GM12878 (cell line): ENCODE data around the gene NMD3. TPM values are rescaled to one million over a fixed set of nuclear protein-coding genes. Genes with fewer than 3 reads are reported as not detected.

ENCODE experiments used
- ATAC-seq: fragments of 200-7000 bp; cut with Tn5 transposase; 3 replicates; pipeline ENCODE4 v1.9.1; 2020; ENCODE audit warnings: mild to moderate bottlenecking, moderate library complexity
- BruUV-seq: library from RNA; stranded (reverse); fragments of 400-500 nt; replicated peaks from 2 replicates; lab custom pipeline; 2021; lab: Mats Ljungman, UMichigan
- CTCF ChIA-PET: fragments of 300-600 bp; sonication (Branson Sonifier 250); formaldehyde crosslinking; extraction: SDS; loops from one replicate; lab custom pipeline; 2021; ENCODE audit warnings: inconsistent platforms; lab: Yijun Ruan, JAX
- POLR2A ChIA-PET: fragments of 350-600 bp; formaldehyde crosslinking; extraction: SDS; loops from one replicate; lab custom pipeline; 2021; ENCODE audit warnings: inconsistent platforms; lab: Charles Lee
- RAD21 ChIA-PET: fragments of 300-600 bp; sonication (Branson Sonifier 250); formaldehyde crosslinking; loops from one replicate; lab custom pipeline; 2023; ENCODE audit warnings: antibody characterized with exemption; ENCODE audit not compliant: unreplicated experiment; lab: Charles Lee
- SMC1A ChIA-PET: fragments of 300-600 bp; sonication (Branson Sonifier 250); formaldehyde crosslinking; loops from one replicate; lab custom pipeline; 2023; ENCODE audit not compliant: unreplicated experiment, uncharacterized antibody; lab: Charles Lee
- DNase-seq: peaks from one replicate; pipeline ENCODE4 v3.0.0-alpha.2; 2011; ENCODE audit warnings: low read depth, low spot score
- FAIRE-seq: peaks from 3 replicates; lab custom pipeline; 2011; peaks lifted over from hg19 to GRCh38; lab: Jason Lieb, UNC
- H2AFZ ChIP-seq: 2 replicates; pipeline ENCODE4 v1.6.0; 2011; ENCODE audit warnings: low read depth, low read length, control low read depth; ENCODE audit not compliant: control insufficient read depth
- H3K27ac ChIP-seq: 2 replicates; pipeline ENCODE4 v1.5.1; 2011; ENCODE audit warnings: control low read depth; ENCODE audit not compliant: control insufficient read depth, insufficient read depth
- H3K27me3 ChIP-seq, 2 experiments: replicated peaks in 1 of 2; 2 replicates each; pipeline versions ENCODE4 v1.6.0 to v1.6.1; 2011; ENCODE audit warnings: low read length in 1 of 2; ENCODE audit not compliant: control insufficient read depth in 2 of 2, insufficient read depth in 2 of 2
- H3K36me3 ChIP-seq, 2 experiments: 2 replicates each; pipeline ENCODE4 v1.5.1; 2011; ENCODE audit warnings: low read length in 1 of 2; ENCODE audit not compliant: control insufficient read depth in 2 of 2, insufficient read depth in 2 of 2
- H3K4me1 ChIP-seq: 2 replicates; pipeline ENCODE4 v1.6.1; 2011; ENCODE audit warnings: mild to moderate bottlenecking, low read length, moderate library complexity, mixed read lengths; ENCODE audit not compliant: control insufficient read depth, insufficient read depth
- H3K4me2 ChIP-seq: 2 replicates; pipeline ENCODE4 v1.6.0; 2011; ENCODE audit warnings: control low read depth; ENCODE audit not compliant: control insufficient read depth, insufficient read depth
- H3K4me3 ChIP-seq: fragments of 200-600 bp; sonication (generic); 2 replicates; pipeline ENCODE4 v1.5.1; 2016
- H3K79me2 ChIP-seq: 2 replicates; pipeline ENCODE4 v1.6.0; 2011; ENCODE audit warnings: low read length; ENCODE audit not compliant: control insufficient read depth, insufficient read depth
- H3K9ac ChIP-seq: 2 replicates; pipeline ENCODE4 v1.8.0; 2011; ENCODE audit warnings: low read length, control low read depth, mixed read lengths; ENCODE audit not compliant: control insufficient read depth, insufficient read depth
- H3K9me3 ChIP-seq: replicated peaks from 3 replicates; pipeline ENCODE4 v1.5.1; 2011; ENCODE audit warnings: mild to moderate bottlenecking, low read length; ENCODE audit not compliant: control insufficient read depth, insufficient read depth
- H4K20me1 ChIP-seq: 2 replicates; pipeline ENCODE4 v1.6.0; 2011; ENCODE audit not compliant: control insufficient read depth, insufficient read depth
- CEBPB ChIP-seq, 2 experiments: fragments of 150-350 bp in 1 of 2; IDR thresholded peaks; 2 replicates each; pipeline ENCODE4 v1.6.1; 2012 to 2014; ENCODE audit warnings: low read depth in 2 of 2, low read length in 2 of 2, borderline replicate concordance in 1 of 2, inconsistent platforms in 1 of 2
- JUND ChIP-seq: IDR thresholded peaks from 2 replicates; pipeline ENCODE4 v1.6.1; 2012; ENCODE audit warnings: low read depth, mild to moderate bottlenecking, low read length, improper control_type of control experiment, moderate library complexity
- NFYB ChIP-seq: IDR thresholded peaks from 2 replicates; pipeline ENCODE4 v1.6.1; 2011; ENCODE audit warnings: low read depth, mild to moderate bottlenecking, low read length, improper control_type of control experiment, moderate library complexity; ENCODE audit not compliant: insufficient read depth
- RAD51 ChIP-seq: fragments of 450-650 bp; IDR thresholded peaks from 2 replicates; pipeline ENCODE4 v1.6.1; 2016; ENCODE audit warnings: moderate library complexity, mild to moderate bottlenecking, inconsistent platforms
- SIX5 ChIP-seq: IDR thresholded peaks from 2 replicates; pipeline ENCODE4 v1.6.1; 2011; ENCODE audit warnings: mild to moderate bottlenecking, low read depth, low read length, moderate library complexity; ENCODE audit not compliant: severe bottlenecking
- WGBS: methylation state at CpG from one replicate; pipeline ENCODE4 v1.1.6; 2016; ENCODE audit warnings: low lambda C conversion rate; ENCODE audit not compliant: insufficient replicate concordance, insufficient coverage; ENCODE audit errors: missing lambda C conversion rate; 5-methylcytosine and 5-hydroxymethylcytosine counted together
- in situ Hi-C: fragments of 300-500 bp; cut with MboI; formaldehyde crosslinking; loops from 9 replicates; pipeline ENCODE4 v1.14.3; 2018; ENCODE audit warnings: mixed read lengths
- intact Hi-C: fragments of 100-400 bp; cut with micrococcal nuclease; formaldehyde crosslinking; loops from one replicate; pipeline ENCODE4 v1.14.2; 2022; ENCODE audit not compliant: unreplicated experiment
- polyA plus RNA-seq, 11 experiments: library from polyadenylated mRNA; depleted of rRNA in 4 of 11; unstranded in 6 of 11; stranded (reverse) in 5 of 11; fragments of >200 nt; fragmentation: Nextera tagmentation in 4 of 11; fragmentation: Illumina TruSeq in 1 of 11; extraction: Ambion mirVana in 4 of 11; extraction: Trizol in 1 of 11; gene quantifications; 1 replicate in 1 of 11; 2 replicates in 10 of 11; pipeline versions ENCODE4 v1.2.1 to v1.2.3, GENCODE V29; 2011 to 2016; ENCODE audit warnings: inconsistent platforms in 2 of 11, missing spikeins in 2 of 11, low read depth in 1 of 11
- total RNA-seq, 4 experiments: library from RNA; depleted of rRNA in 3 of 4; stranded (reverse); fragments of >200 nt in 3 of 4; fragmentation: Illumina TruSeq in 1 of 4; extraction: Trizol in 1 of 4; gene quantifications; 2 replicates each; pipeline versions ENCODE4 v1.2.1 to v1.2.3, GENCODE V29; 2013 to 2021
- TF ChIP-seq, protein P1 (sequence below): fragments of 150-350 bp; IDR thresholded peaks from 2 replicates; pipeline ENCODE4 v1.6.1; 2016; ENCODE audit warnings: low read depth, low read length
- TF ChIP-seq, protein P2 (sequence below): fragments of 450-650 bp; IDR thresholded peaks from 2 replicates; pipeline ENCODE4 v1.6.1; 2016; ENCODE audit warnings: mild to moderate bottlenecking, moderate library complexity, borderline replicate concordance

Gene NMD3
- total and polyA plus RNA-seq, 10 of the 15 experiments (the other 5 are each of a cell fraction or from before 2014, with no cell fraction given): 34.2 to 66.8 (median 55.7) TPM

DNA sequence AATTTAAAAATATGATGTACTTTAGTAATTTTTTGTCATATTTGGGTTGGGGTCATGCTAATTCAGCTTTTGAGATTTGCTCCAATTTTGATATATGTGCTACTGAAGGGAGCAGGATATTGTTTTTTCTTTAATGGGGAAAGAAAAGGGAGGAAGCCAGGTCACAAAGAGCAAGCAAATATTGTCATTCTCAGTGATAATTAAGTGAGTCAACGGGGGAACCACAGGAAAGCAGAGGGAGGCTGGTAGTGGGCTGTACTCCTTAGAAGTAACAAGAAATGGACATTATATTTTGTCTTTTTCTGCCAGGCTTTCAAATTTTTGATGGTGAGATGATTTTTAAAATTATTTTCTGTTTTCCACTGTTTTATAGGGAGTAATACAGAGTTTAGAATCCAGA lies 45.6 kb upstream of the NMD3 start:
- no peak overlapping the region for H2AFZ ChIP-seq
- H3K36me3 ChIP-seq: no peaks in the 10 kb centered on the region
- FAIRE-seq (no peak), ATAC-seq (no peak), DNase-seq (no peak)
- no peak overlapping the region for H3K4me3 ChIP-seq
- no peak overlapping the region for H3K9ac ChIP-seq
- ChIA-PET CTCF (no interaction called here), POLR2A (no interaction called here), RAD21 (no interaction called here), SMC1A (no interaction called here)
- H3K4me1 ChIP-seq: no peaks in the 10 kb centered on the region
- 0% methylated on average over 1 of the region's 1 CpG for WGBS
- H3K79me2 ChIP-seq: no peaks in the 10 kb centered on the region
- BruUV-seq: no TSS peak
- no peak overlapping the region for H3K27ac ChIP-seq
- H4K20me1 ChIP-seq: no peaks in the 10 kb centered on the region
- intact Hi-C loops: no loop called here
- TF ChIP-seq SIX5 (no peak), JUND (no peak), NFYB (no peak), RAD51 (no peak), CEBPB (IDR thresholded peaks at IDR 0.05; ENCODE audit: borderline replicate concordance in 1 of 2, low read depth in 2 of 2, low read length in 2 of 2) (no peak)
- TF ChIP-seq, protein P1, sequence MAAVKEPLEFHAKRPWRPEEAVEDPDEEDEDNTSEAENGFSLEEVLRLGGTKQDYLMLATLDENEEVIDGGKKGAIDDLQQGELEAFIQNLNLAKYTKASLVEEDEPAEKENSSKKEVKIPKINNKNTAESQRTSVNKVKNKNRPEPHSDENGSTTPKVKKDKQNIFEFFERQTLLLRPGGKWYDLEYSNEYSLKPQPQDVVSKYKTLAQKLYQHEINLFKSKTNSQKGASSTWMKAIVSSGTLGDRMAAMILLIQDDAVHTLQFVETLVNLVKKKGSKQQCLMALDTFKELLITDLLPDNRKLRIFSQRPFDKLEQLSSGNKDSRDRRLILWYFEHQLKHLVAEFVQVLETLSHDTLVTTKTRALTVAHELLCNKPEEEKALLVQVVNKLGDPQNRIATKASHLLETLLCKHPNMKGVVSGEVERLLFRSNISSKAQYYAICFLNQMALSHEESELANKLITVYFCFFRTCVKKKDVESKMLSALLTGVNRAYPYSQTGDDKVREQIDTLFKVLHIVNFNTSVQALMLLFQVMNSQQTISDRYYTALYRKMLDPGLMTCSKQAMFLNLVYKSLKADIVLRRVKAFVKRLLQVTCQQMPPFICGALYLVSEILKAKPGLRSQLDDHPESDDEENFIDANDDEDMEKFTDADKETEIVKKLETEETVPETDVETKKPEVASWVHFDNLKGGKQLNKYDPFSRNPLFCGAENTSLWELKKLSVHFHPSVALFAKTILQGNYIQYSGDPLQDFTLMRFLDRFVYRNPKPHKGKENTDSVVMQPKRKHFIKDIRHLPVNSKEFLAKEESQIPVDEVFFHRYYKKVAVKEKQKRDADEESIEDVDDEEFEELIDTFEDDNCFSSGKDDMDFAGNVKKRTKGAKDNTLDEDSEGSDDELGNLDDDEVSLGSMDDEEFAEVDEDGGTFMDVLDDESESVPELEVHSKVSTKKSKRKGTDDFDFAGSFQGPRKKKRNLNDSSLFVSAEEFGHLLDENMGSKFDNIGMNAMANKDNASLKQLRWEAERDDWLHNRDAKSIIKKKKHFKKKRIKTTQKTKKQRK: no peak
- TF ChIP-seq, protein P2, sequence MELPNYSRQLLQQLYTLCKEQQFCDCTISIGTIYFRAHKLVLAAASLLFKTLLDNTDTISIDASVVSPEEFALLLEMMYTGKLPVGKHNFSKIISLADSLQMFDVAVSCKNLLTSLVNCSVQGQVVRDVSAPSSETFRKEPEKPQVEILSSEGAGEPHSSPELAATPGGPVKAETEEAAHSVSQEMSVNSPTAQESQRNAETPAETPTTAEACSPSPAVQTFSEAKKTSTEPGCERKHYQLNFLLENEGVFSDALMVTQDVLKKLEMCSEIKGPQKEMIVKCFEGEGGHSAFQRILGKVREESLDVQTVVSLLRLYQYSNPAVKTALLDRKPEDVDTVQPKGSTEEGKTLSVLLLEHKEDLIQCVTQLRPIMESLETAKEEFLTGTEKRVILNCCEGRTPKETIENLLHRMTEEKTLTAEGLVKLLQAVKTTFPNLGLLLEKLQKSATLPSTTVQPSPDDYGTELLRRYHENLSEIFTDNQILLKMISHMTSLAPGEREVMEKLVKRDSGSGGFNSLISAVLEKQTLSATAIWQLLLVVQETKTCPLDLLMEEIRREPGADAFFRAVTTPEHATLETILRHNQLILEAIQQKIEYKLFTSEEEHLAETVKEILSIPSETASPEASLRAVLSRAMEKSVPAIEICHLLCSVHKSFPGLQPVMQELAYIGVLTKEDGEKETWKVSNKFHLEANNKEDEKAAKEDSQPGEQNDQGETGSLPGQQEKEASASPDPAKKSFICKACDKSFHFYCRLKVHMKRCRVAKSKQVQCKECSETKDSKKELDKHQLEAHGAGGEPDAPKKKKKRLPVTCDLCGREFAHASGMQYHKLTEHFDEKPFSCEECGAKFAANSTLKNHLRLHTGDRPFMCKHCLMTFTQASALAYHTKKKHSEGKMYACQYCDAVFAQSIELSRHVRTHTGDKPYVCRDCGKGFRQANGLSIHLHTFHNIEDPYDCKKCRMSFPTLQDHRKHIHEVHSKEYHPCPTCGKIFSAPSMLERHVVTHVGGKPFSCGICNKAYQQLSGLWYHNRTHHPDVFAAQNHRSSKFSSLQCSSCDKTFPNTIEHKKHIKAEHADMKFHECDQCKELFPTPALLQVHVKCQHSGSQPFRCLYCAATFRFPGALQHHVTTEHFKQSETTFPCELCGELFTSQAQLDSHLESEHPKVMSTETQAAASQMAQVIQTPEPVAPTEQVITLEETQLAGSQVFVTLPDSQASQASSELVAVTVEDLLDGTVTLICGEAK: no peak
- H3K27me3 ChIP-seq: no peaks in the 10 kb centered on the region
- in situ Hi-C loops: no loop called here
- no peak overlapping the region for H3K4me2 ChIP-seq
- no peaks in the 10 kb centered on the region for H3K9me3 ChIP-seq
